ENCODE results near the gene LRP5.

Gene LRP5

GRCh38 chr11:68406324-68407313, 94.2 kb downstream of the LRP5 start:
- H3K4me3 ChIP-seq (ENCODE audit: low read depth, low read length), result no peak overlapping the region
- no peak for TF ChIP-seq CTCF (IDR thresholded peaks at IDR 0.05; ENCODE audit: borderline replicate concordance, insufficient read depth, low read depth, low read length)

- no peak for TF ChIP-seq CTCF (IDR thresholded peaks at IDR 0.05; ENCODE audit: borderline replicate concordance, insufficient read depth, low read depth, low read length)
- H3K4me3 ChIP-seq (ENCODE audit: low read depth, low read length), result no peak overlapping the region
These were observed 96.1 kb downstream of the LRP5 start for GRCh38 chr11:68408512-68408911.

GRCh38 chr11:68409748-68410344, 97.5 kb downstream of the LRP5 start:
- no peak for TF ChIP-seq CTCF (IDR thresholded peaks at IDR 0.05; ENCODE audit: borderline replicate concordance, insufficient read depth, low read depth, low read length)
- H3K4me3 ChIP-seq (ENCODE audit: low read depth, low read length), result no peak overlapping the region

- no peak overlapping the region for H3K4me3 ChIP-seq (ENCODE audit: low read depth, low read length)
- no peak for TF ChIP-seq CTCF (IDR thresholded peaks at IDR 0.05; ENCODE audit: borderline replicate concordance, insufficient read depth, low read depth, low read length)
These were observed 99.2 kb downstream of the LRP5 start for GRCh38 chr11:68411501-68411991.

GRCh38 chr11:68412593-68413475, 100.4 kb downstream of the LRP5 start:
- no peak for TF ChIP-seq CTCF (IDR thresholded peaks at IDR 0.05; ENCODE audit: borderline replicate concordance, insufficient read depth, low read depth, low read length)

GRCh38 chr11:68413591-68413999, 101.2 kb downstream of the LRP5 start:
- TF ChIP-seq CTCF (IDR thresholded peaks at IDR 0.05; ENCODE audit: borderline replicate concordance, insufficient read depth, low read depth, low read length), result no peak

More at GRCh38 chr11:68412593-68413475, 100.4 kb downstream of the LRP5 start:
- no peak overlapping the region for H3K4me3 ChIP-seq (ENCODE audit: low read depth, low read length)

More at GRCh38 chr11:68413591-68413999, 101.2 kb downstream of the LRP5 start:
- H3K4me3 ChIP-seq (ENCODE audit: low read depth, low read length), result no peak overlapping the region
